Endodermal cell (in vitro differentiated cells): ENCODE measurements around the gene TBC1D16. TPM values are rescaled to one million over a fixed set of nuclear protein-coding genes. Genes with fewer than 3 reads are reported as not detected.

Experiments used
- DNase-seq: peaks from one replicate; pipeline ENCODE4 v3.0.0-alpha.2; 2017
- H3K27ac ChIP-seq: 2 replicates; pipeline ENCODE4 v1.5.1; 2013; ENCODE audit warnings: mild to moderate bottlenecking, low read depth, low read length, moderate library complexity
- H3K27me3 ChIP-seq: 2 replicates; pipeline ENCODE4 v1.6.1; 2013; ENCODE audit warnings: mild to moderate bottlenecking, low read length, moderate library complexity; ENCODE audit not compliant: insufficient read depth, control insufficient read depth, poor library complexity, severe bottlenecking
- H3K36me3 ChIP-seq: 2 replicates; pipeline ENCODE4 v1.7.0; 2013; ENCODE audit warnings: mild to moderate bottlenecking, low read length, moderate library complexity; ENCODE audit not compliant: control insufficient read depth, insufficient read depth
- H3K4me1 ChIP-seq: one replicate; pipeline ENCODE4 v1.7.0; 2013; ENCODE audit warnings: low read length; ENCODE audit not compliant: control insufficient read depth, insufficient read depth
- H3K4me3 ChIP-seq: 2 replicates; pipeline ENCODE4 v1.5.1; 2013; ENCODE audit warnings: mild to moderate bottlenecking, low read length, moderate library complexity
- H3K9ac ChIP-seq: 2 replicates; pipeline ENCODE4 v1.6.1; 2013; ENCODE audit warnings: mild to moderate bottlenecking, low read length, moderate library complexity; ENCODE audit not compliant: poor library complexity, severe bottlenecking; ENCODE audit errors: extremely low read depth
- H3K9me3 ChIP-seq: 2 replicates; pipeline ENCODE4 v1.6.1; 2013; ENCODE audit warnings: mild to moderate bottlenecking, low read length, moderate library complexity; ENCODE audit not compliant: control insufficient read depth
- H3K27ac Mint-ChIP-seq: 2 replicates; pipeline ENCODE4 v1.8.0; 2020; ENCODE audit warnings: mixed read lengths
- H3K27me3 Mint-ChIP-seq: 2 replicates; pipeline ENCODE4 v1.8.0; 2021; ENCODE audit warnings: mild to moderate bottlenecking, mixed read lengths; ENCODE audit not compliant: insufficient read depth
- H3K36me3 Mint-ChIP-seq: 2 replicates; pipeline ENCODE4 v1.8.0; 2020; ENCODE audit warnings: low read depth, mixed read lengths
- H3K4me1 Mint-ChIP-seq: 2 replicates; pipeline ENCODE4 v1.8.0; 2020; ENCODE audit warnings: mixed read lengths
- H3K4me3 Mint-ChIP-seq: 2 replicates; pipeline ENCODE4 v1.8.0; 2020; ENCODE audit warnings: mild to moderate bottlenecking, moderate library complexity, mixed read lengths
- H3K9me3 Mint-ChIP-seq: 2 replicates; pipeline ENCODE4 v1.8.0; 2020; ENCODE audit warnings: mild to moderate bottlenecking, mixed read lengths
- WGBS, 2 experiments: methylation state at CpG; one replicate each; pipeline versions ENCODE4 v1.1.5 to v1.1.7; 2013; ENCODE audit warnings: missing lambda C conversion rate in 2 of 2, mixed read lengths in 1 of 2; ENCODE audit not compliant: insufficient coverage in 1 of 2, insufficient read length in 1 of 2; 5-methylcytosine and 5-hydroxymethylcytosine counted together
- total RNA-seq, 2 donors: library from RNA; stranded (reverse); fragmentation: NEBNext Ultra II Directional in 1 of 2; extraction: Animal tissue kit (Norgen Biotek cat#: 25700) in 1 of 2; gene quantifications; 2 replicates in 1 of 2; 3 replicates in 1 of 2; pipeline ENCODE4 v1.2.1, GENCODE V29; 2021
- TF ChIP-seq, protein P1 (sequence below): fragments of 200-600 bp; sonication (generic); conservative IDR thresholded peaks from 2 replicates; pipeline ENCODE4 v1.5.0; 2021; ENCODE audit warnings: antibody characterized with exemption, mild to moderate bottlenecking

The TBC1D16 gene
- total RNA-seq, 2 donors from 2014 or later, result 88.2 to 116 TPM

DNA sequence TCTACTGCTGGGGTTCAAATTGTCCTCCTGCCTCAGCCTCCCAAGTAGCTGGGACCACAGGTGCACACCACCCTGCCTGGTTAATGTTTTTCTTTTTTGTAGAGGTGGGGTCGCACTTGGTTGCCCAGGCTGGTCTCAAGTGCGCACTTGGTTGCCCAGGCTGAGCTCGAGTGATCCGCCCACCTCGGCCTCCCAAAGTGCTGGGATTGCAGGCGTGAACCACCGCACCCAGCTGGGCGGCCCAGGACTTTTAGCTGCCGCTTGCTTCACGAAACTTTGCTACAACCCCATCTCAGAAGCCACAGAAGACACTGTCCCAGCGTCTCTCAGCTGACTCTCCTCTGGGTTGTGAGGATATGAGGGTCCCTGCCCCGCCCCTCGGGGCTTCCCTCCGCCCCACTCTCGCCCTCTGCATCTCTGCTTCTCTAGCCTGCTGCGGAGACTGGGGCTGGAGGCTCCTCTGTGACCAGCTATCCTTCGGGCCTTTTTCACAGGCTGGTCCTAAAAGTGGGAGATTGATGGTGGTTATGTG is 147.6 kb downstream of the TBC1D16 start:
- Mint-ChIP-seq H3K27me3 (peaks cover 30% of the 10 kb centered on the region), H3K9me3 (no peaks in the 10 kb centered on the region), H3K36me3 (no peaks in the 10 kb centered on the region), H3K4me1 (no peaks in the 10 kb centered on the region), H3K27ac (no peak overlapping the region), H3K4me3 (no peak overlapping the region)
- DNase-seq, result no peak
- Histone ChIP-seq H3K27ac (no peak overlapping the region), H3K27me3 (no peaks in the 10 kb centered on the region), H3K4me3 (no peak overlapping the region), H3K36me3 (no peaks in the 10 kb centered on the region), H3K9me3 (no peaks in the 10 kb centered on the region), H3K9ac (no peak overlapping the region), H3K4me1 (no peaks in the 10 kb centered on the region)
- 89 to 92% methylated on average over 10 to 17 of the region's 17 CpGs for WGBS, 2 experiments
- TF ChIP-seq, protein P1, sequence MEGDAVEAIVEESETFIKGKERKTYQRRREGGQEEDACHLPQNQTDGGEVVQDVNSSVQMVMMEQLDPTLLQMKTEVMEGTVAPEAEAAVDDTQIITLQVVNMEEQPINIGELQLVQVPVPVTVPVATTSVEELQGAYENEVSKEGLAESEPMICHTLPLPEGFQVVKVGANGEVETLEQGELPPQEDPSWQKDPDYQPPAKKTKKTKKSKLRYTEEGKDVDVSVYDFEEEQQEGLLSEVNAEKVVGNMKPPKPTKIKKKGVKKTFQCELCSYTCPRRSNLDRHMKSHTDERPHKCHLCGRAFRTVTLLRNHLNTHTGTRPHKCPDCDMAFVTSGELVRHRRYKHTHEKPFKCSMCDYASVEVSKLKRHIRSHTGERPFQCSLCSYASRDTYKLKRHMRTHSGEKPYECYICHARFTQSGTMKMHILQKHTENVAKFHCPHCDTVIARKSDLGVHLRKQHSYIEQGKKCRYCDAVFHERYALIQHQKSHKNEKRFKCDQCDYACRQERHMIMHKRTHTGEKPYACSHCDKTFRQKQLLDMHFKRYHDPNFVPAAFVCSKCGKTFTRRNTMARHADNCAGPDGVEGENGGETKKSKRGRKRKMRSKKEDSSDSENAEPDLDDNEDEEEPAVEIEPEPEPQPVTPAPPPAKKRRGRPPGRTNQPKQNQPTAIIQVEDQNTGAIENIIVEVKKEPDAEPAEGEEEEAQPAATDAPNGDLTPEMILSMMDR, result no peak

DNA sequence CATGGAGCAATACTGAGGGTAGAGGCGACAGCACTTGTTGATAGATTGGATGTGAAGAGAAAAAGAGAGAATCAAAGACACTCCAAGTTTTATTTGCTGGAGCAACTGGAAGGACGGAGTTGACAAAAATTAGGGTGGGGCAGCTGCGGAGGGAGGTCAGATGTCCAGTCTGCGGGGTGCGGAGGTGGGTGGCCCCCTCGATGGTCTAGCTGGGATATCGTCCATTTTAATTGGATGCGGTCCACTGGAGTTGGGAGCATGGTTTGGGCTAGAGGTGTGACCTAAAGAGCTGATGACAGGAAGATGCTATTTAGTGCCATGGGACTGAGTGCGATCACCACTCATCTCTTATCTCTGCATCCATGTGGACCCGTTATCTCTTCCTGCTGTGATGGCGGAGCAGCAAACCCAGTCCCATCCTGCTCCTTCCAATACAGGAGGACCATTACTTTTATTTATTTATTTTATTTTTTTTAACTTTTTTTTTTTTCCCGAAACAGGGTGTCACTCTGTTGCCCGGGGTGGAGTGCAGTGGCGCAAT is 148.2 kb downstream of the TBC1D16 start:
- no peak overlapping the region for H3K4me3 Mint-ChIP-seq
- DNase-seq, result no peak
- Histone ChIP-seq H3K4me3 (no peak overlapping the region), H3K27me3 (no peaks in the 10 kb centered on the region), H3K9me3 (no peaks in the 10 kb centered on the region), H3K27ac (no peak overlapping the region), H3K9ac (no peak overlapping the region), H3K4me1 (no peaks in the 10 kb centered on the region), H3K36me3 (no peaks in the 10 kb centered on the region)
- H3K4me1 Mint-ChIP-seq, result no peaks in the 10 kb centered on the region
- WGBS, 2 experiments, result 91 to 97% methylated on average over 8 to 14 of the region's 14 CpGs
- H3K27ac Mint-ChIP-seq, result no peak overlapping the region
- TF ChIP-seq, protein P1, result no peak
- no peaks in the 10 kb centered on the region for H3K36me3 Mint-ChIP-seq
- peaks cover 28% of the 10 kb centered on the region for H3K27me3 Mint-ChIP-seq
- no peaks in the 10 kb centered on the region for H3K9me3 Mint-ChIP-seq

DNA sequence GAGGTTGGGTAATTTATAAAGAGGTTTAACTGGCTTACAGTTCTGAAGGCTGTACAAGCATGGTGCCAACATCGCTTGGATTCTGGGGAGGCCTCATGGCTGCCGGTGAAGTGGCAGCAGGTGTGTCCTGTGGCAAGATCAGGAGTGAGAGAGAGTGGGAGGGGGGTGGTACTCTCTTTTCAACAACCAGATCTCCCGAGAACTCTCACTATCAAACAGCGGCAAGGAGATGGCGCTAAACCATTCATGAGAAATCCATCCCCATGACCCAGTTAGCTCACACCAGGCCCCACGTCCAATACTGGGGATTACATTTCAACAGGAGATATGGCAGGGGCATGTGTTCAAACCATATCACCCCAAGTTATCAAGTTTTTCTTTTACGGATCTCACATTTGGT is 152.5 kb downstream of the TBC1D16 start:
- TF ChIP-seq, protein P1, result no peak
- no peaks in the 10 kb centered on the region for H3K4me1 Mint-ChIP-seq
- Histone ChIP-seq H3K9me3 (no peaks in the 10 kb centered on the region), H3K4me3 (no peak overlapping the region), H3K9ac (no peak overlapping the region), H3K4me1 (no peaks in the 10 kb centered on the region), H3K36me3 (no peaks in the 10 kb centered on the region), H3K27ac (no peak overlapping the region), H3K27me3 (no peaks in the 10 kb centered on the region)
- H3K27ac Mint-ChIP-seq, result no peak overlapping the region
- H3K36me3 Mint-ChIP-seq, result no peaks in the 10 kb centered on the region
- 78 to 87% methylated on average over 6 to 7 of the region's 7 CpGs for WGBS, 2 experiments
- H3K27me3 Mint-ChIP-seq, result peaks cover 16% of the 10 kb centered on the region
- no peak for DNase-seq
- H3K9me3 Mint-ChIP-seq, result no peaks in the 10 kb centered on the region
- no peak overlapping the region for H3K4me3 Mint-ChIP-seq

Other genes with a start within 250 kb of the TBC1D16 start
- gene CBX8, start 238.8 kb downstream of the TBC1D16 start, total RNA-seq, result 1 to 10 TPM; 5.4 to 5.6 TPM
- 1 to 10 TPM; 4.2 to 4.9 TPM for gene CBX4, start 196.4 kb downstream of the TBC1D16 start, total RNA-seq
- gene CCDC40, start 770 bp upstream of the TBC1D16 start, total RNA-seq, result 10 to 100 TPM; 21.7 to 38.9 TPM
- gene GAA, start 65.7 kb upstream of the TBC1D16 start, total RNA-seq, result 10 to 100 TPM; 46.4 to 72.3 TPM
- gene EIF4A3, start 111.3 kb upstream of the TBC1D16 start, total RNA-seq, result 100 to 1,000 TPM; 107 to 110 TPM
- under 1 TPM in 1 of 2 donors, not detected in 1; 0.31 TPM for gene CARD14, start 134.2 kb upstream of the TBC1D16 start, total RNA-seq
- gene SGSH, start 184.5 kb upstream of the TBC1D16 start, total RNA-seq, result 10 to 100 TPM; 40.4 to 42.5 TPM
- 10 to 100 TPM; 43.7 to 48.2 TPM for gene SLC26A11, start 184.6 kb upstream of the TBC1D16 start, total RNA-seq
- 100 to 1,000 TPM in 1 of 2 donors, 10 to 100 TPM in 1; 98.8 to 136 TPM for gene RNF213, start 225.0 kb upstream of the TBC1D16 start, total RNA-seq